Smooth muscle cell (in vitro differentiated cells): Measurements from ENCODE around the gene HIVEP3. TPM values are rescaled to one million over a fixed set of nuclear protein-coding genes. Genes with fewer than 3 reads are reported as not detected.

ENCODE experiments used
- DNase-seq: peaks from one replicate; lab custom pipeline; 2025; ENCODE audit not compliant: unreplicated experiment; lab: John Stamatoyannopoulos, UW
- H2AFZ ChIP-seq: fragments of 200-600 bp; sonication (generic); 2 replicates; pipeline ENCODE4 v1.6.0; 2016; ENCODE audit warnings: antibody characterized with exemption, low read depth, mild to moderate bottlenecking
- H3F3A ChIP-seq: fragments of 200-600 bp; sonication (generic); 2 replicates; pipeline ENCODE4 v1.6.0; 2017; ENCODE audit warnings: antibody characterized with exemption, low read depth
- H3K27ac ChIP-seq: fragments of 200-600 bp; sonication (generic); 2 replicates; pipeline ENCODE4 v1.5.1; 2016; ENCODE audit warnings: low read depth, mild to moderate bottlenecking
- H3K27me3 ChIP-seq: fragments of 200-600 bp; sonication (generic); 2 replicates; pipeline ENCODE4 v1.6.1; 2016; ENCODE audit warnings: low read depth, mild to moderate bottlenecking
- H3K36me3 ChIP-seq: fragments of 200-600 bp; sonication (generic); 2 replicates; pipeline ENCODE4 v1.5.1; 2016; ENCODE audit warnings: low read depth
- H3K4me1 ChIP-seq: fragments of 200-600 bp; sonication (generic); 2 replicates; pipeline ENCODE4 v1.5.1; 2016; ENCODE audit warnings: low read depth
- H3K4me2 ChIP-seq: fragments of 200-600 bp; sonication (generic); 2 replicates; pipeline ENCODE4 v1.6.0; 2016; ENCODE audit warnings: mild to moderate bottlenecking
- H3K4me3 ChIP-seq: fragments of 200-600 bp; sonication (generic); 2 replicates; pipeline ENCODE4 v1.5.1; 2016; ENCODE audit warnings: mild to moderate bottlenecking
- H3K79me2 ChIP-seq: fragments of 200-600 bp; sonication (generic); 2 replicates; pipeline ENCODE4 v1.6.0; 2016; ENCODE audit warnings: low read depth, mild to moderate bottlenecking
- H3K9ac ChIP-seq: fragments of 200-600 bp; sonication (generic); 2 replicates; pipeline ENCODE4 v1.6.0; 2016; ENCODE audit warnings: low read depth
- H3K9me3 ChIP-seq: fragments of 200-600 bp; sonication (generic); replicated peaks from 2 replicates; pipeline ENCODE4 v1.5.1; 2016; ENCODE audit warnings: low read depth
- H4K20me1 ChIP-seq: fragments of 200-600 bp; sonication (generic); 2 replicates; pipeline ENCODE4 v1.6.0; 2016; ENCODE audit warnings: low read depth
- CTCF ChIP-seq: fragments of 200-600 bp; sonication (generic); IDR thresholded peaks from 2 replicates; pipeline ENCODE4 v1.5.1; 2017; ENCODE audit warnings: borderline replicate concordance, mild to moderate bottlenecking, antibody characterized with exemption; ENCODE audit not compliant: insufficient read depth, poor library complexity, severe bottlenecking
- WGBS: methylation state at CpG from one replicate; pipeline ENCODE4 v1.1.7; 2016; ENCODE audit warnings: low lambda C conversion rate; 5-methylcytosine and 5-hydroxymethylcytosine counted together
- polyA plus RNA-seq: library from polyadenylated mRNA; unstranded; fragments of >200 nt; fragmentation: Nextera tagmentation; extraction: Ambion mirVana; gene quantifications from 2 replicates; pipeline ENCODE4 v1.2.1, GENCODE V29; 2016
- total RNA-seq: library from RNA; depleted of rRNA; stranded (reverse); fragments of >200 nt; gene quantifications from 2 replicates; pipeline ENCODE4 v1.2.3, GENCODE V29; 2014

The HIVEP3 gene
- total and polyA plus RNA-seq, 2 experiments from 2014 or later: 2.1 to 6.4 TPM

GRCh38 chr1:41884256-41885230, 34.2 kb downstream of the HIVEP3 start:
- 72% methylated on average over 9 of the region's 9 CpGs for WGBS
- Histone ChIP-seq H3K4me1 (no peaks in the 10 kb centered on the region), H3K27ac (no peak overlapping the region), H3K9me3 (no peaks in the 10 kb centered on the region), H3K79me2 (no peaks in the 10 kb centered on the region), H3F3A (no peaks in the 10 kb centered on the region), H2AFZ (no peak overlapping the region), H4K20me1 (no peaks in the 10 kb centered on the region), H3K4me3 (no peak overlapping the region), H3K4me2 (no peak overlapping the region), H3K9ac (no peak overlapping the region), H3K27me3 (no peaks in the 10 kb centered on the region), H3K36me3 (no peaks in the 10 kb centered on the region)
- TF ChIP-seq CTCF: no peak
- DNase-seq: no peak

GRCh38 chr1:41883507-41883906, 35.2 kb downstream of the HIVEP3 start:
- H3K4me3 ChIP-seq: no peak overlapping the region
- H3K79me2 ChIP-seq: no peaks in the 10 kb centered on the region
- no peaks in the 10 kb centered on the region for H3K27me3 ChIP-seq
- H3K9ac ChIP-seq: no peak overlapping the region
- no peak for TF ChIP-seq CTCF
- no peak for DNase-seq
- H3F3A ChIP-seq: no peaks in the 10 kb centered on the region
- H3K9me3 ChIP-seq: no peaks in the 10 kb centered on the region
- no peak overlapping the region for H3K4me2 ChIP-seq
- WGBS: 78% methylated on average over 3 of the region's 3 CpGs
- H2AFZ ChIP-seq: no peak overlapping the region
- H4K20me1 ChIP-seq: no peaks in the 10 kb centered on the region
- no peak overlapping the region for H3K27ac ChIP-seq
- no peaks in the 10 kb centered on the region for H3K4me1 ChIP-seq
- no peaks in the 10 kb centered on the region for H3K36me3 ChIP-seq

- Histone ChIP-seq H2AFZ (no peak overlapping the region), H3F3A (no peaks in the 10 kb centered on the region), H3K36me3 (no peaks in the 10 kb centered on the region), H4K20me1 (no peaks in the 10 kb centered on the region), H3K79me2 (no peaks in the 10 kb centered on the region), H3K27me3 (no peaks in the 10 kb centered on the region), H3K4me3 (no peak overlapping the region), H3K4me2 (no peak overlapping the region), H3K27ac (no peak overlapping the region), H3K4me1 (peaks cover under 1% of the 10 kb centered on the region), H3K9ac (no peak overlapping the region), H3K9me3 (no peaks in the 10 kb centered on the region)
- no peak for TF ChIP-seq CTCF
- DNase-seq: no peak
Measured at GRCh38 chr1:41882486-41882885, 36.2 kb downstream of the HIVEP3 start.
